NB4 (cell line): Measurements from ENCODE around the gene EID2B.

Experiments used
- DNase-seq: peaks from one replicate; pipeline ENCODE4 v3.0.0; 2010; ENCODE audit warnings: low read depth
- H3K4me3 ChIP-seq: one replicate; pipeline ENCODE4 v1.5.1; 2011; ENCODE audit warnings: mild to moderate bottlenecking, low read depth, low read length, moderate library complexity
- MAX ChIP-seq: IDR thresholded peaks from 2 replicates; pipeline ENCODE4 v1.6.1; 2011; ENCODE audit warnings: low read depth, low read length
- MYC ChIP-seq: IDR thresholded peaks from 2 replicates; pipeline ENCODE4 v1.6.1; 2011; ENCODE audit warnings: low read depth, low read length
- POLR2A ChIP-seq: IDR thresholded peaks from 2 replicates; pipeline ENCODE4 v1.6.1; 2011; ENCODE audit warnings: mild to moderate bottlenecking; ENCODE audit not compliant: insufficient read length; ENCODE audit errors: extremely low read depth
- TF ChIP-seq, protein P1 (sequence below): IDR thresholded peaks from one replicate; pipeline ENCODE4 v1.5.1; 2012; ENCODE audit warnings: low read depth, low read length

Gene EID2B

GRCh38 chr19:39524495-39524894, 8.2 kb downstream of the EID2B start:
- DNase-seq: no peak
- TF ChIP-seq MYC (no peak), POLR2A (no peak), MAX (no peak)
- TF ChIP-seq, protein P1, sequence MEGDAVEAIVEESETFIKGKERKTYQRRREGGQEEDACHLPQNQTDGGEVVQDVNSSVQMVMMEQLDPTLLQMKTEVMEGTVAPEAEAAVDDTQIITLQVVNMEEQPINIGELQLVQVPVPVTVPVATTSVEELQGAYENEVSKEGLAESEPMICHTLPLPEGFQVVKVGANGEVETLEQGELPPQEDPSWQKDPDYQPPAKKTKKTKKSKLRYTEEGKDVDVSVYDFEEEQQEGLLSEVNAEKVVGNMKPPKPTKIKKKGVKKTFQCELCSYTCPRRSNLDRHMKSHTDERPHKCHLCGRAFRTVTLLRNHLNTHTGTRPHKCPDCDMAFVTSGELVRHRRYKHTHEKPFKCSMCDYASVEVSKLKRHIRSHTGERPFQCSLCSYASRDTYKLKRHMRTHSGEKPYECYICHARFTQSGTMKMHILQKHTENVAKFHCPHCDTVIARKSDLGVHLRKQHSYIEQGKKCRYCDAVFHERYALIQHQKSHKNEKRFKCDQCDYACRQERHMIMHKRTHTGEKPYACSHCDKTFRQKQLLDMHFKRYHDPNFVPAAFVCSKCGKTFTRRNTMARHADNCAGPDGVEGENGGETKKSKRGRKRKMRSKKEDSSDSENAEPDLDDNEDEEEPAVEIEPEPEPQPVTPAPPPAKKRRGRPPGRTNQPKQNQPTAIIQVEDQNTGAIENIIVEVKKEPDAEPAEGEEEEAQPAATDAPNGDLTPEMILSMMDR: no peak
- no peak overlapping the region for H3K4me3 ChIP-seq

GRCh38 chr19:39520541-39521484, 11.8 kb downstream of the EID2B start:
- no peak overlapping the region for H3K4me3 ChIP-seq
- no peak for DNase-seq
- TF ChIP-seq, protein P1: no peak
- TF ChIP-seq POLR2A: no peak
- no peak for TF ChIP-seq MAX
- no peak for TF ChIP-seq MYC

DNA sequence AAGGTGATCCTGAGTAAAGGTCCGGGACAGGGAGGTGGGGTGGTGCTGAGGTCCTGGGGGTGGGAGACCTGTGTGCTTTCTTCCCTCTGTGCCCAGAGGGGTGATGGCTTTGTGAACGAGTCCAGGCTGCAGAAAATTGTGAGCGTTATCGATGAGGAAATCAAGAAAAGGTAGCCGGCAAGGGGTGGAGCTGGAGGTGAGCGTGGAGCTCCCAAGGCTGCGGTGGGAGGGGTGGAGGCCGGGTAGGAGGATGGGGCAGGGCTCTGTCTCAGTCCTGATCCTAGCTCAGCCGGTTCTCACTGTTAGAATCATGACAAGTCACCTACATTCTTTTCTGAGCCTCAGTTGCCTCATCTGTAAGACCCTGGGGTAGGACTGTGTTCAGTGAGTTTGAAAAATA, 13.7 kb downstream of the EID2B start:
- DNase-seq: no peak
- TF ChIP-seq, protein P1: no peak
- TF ChIP-seq MYC (no peak), POLR2A (no peak), MAX (no peak)
- no peak overlapping the region for H3K4me3 ChIP-seq

DNA sequence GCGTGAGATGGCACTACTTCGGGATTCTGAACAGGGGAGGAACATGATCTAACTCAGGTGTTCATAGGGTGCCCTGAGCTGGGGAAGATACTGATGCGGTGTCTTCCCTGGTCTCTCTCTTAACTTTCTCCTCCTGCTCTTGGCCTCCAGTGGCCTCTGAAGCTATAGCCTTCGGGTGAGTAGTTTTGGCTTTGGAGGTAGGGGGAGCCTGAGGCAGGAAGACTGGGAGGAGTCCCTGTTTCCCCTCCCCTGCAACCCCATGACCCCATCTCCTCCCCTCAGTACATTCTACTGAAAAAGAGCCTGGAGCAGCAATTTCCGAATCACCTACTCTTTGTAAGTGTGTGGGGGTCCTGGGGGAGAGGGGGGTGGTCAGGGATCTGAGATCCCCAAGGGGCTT, 14.2 kb downstream of the EID2B start:
- H3K4me3 ChIP-seq: no peak overlapping the region
- TF ChIP-seq, protein P1: no peak
- TF ChIP-seq MYC: no peak
- no peak for TF ChIP-seq POLR2A
- TF ChIP-seq MAX: no peak
- no peak for DNase-seq

DNA sequence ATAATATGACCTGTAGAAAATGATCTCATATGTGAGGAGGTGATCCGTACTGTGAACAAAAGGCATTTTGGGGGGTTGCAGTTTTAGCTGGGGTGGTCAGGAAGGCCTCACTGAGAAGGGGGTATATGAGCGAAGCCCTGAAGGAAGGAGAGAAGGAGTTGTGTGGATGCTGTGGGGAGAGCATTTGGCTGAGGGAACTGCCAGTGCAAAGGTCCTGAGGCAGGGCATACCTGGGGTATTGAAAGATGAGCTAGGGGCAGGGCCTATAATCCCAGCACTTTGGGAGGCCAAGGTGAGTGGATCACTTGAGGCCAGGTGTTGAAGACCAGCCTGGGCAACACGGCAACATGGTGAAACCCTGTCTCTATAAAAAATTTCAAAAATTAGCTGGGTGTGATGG, 15.2 kb downstream of the EID2B start:
- TF ChIP-seq POLR2A: no peak
- H3K4me3 ChIP-seq: no peak overlapping the region
- DNase-seq: no peak

DNA sequence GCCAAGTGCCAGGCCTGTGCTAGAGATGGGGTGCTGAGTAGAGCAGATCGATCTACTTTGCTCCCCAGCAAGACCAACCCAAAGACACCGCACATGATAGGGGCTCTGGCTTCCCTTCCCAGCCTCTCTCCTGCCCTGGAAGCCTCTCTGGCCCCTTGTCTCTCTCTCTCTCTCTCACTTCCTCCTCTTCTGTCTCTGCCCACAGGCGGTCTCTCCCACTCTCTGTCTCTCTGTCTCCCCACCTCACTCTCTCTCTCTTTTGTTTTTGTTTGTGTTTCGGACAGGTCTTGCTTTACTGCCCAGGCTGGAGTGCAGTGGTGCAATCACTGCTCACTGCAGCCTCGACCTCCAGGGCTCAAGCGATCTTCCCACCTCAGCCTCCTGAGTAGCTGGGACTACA, 16.4 kb downstream of the EID2B start:
- no peak for DNase-seq
- TF ChIP-seq, protein P1: no peak
- TF ChIP-seq POLR2A: no peak
- no peak for TF ChIP-seq MYC
- no peak for TF ChIP-seq MAX
- no peak overlapping the region for H3K4me3 ChIP-seq
